Left colon (tissue), 2 donors: ENCODE measurements around the gene FLT4. TPM values are rescaled to one million over a fixed set of nuclear protein-coding genes. Genes with fewer than 3 reads are reported as not detected.

Experiments used
- ATAC-seq: fragments of 200-7000 bp; cut with Tn5 transposase; one replicate; pipeline ENCODE4 v1.9.1; 2020; ENCODE audit warnings: mild to moderate bottlenecking, moderate library complexity
- DNase-seq, 2 donors: peaks; one replicate each; pipeline ENCODE4 v3.0.0-alpha.2; 2020
- intact Hi-C, 2 donors: fragments of 100-400 bp; cut with DNase I in 1 of 2; cut with micrococcal nuclease in 1 of 2; formaldehyde crosslinking; loops; one replicate each; pipeline versions ENCODE4 v1.11.2 to v1.14.0; 2022; cut with DNase I, micrococcal nuclease
- total RNA-seq, 2 donors: library from RNA; stranded (reverse); fragmentation: NEBNext Ultra II Directional; extraction: Animal tissue kit (Norgen Biotek cat#: 25700); gene quantifications; one replicate each; pipeline ENCODE4 v1.2.1, GENCODE V29; 2021
- donor health status: DM: no; HTN: no; CAD: no.
- donor health status: DM: yes; HTN: yes; CAD: no.

Gene FLT4
- total RNA-seq, 2 donors from 2014 or later = 3.8 to 4.7 TPM

GRCh38 chr5:180645274-180646204 is 3.9 kb downstream of the FLT4 start:
- intact Hi-C loops = no loop called here
- DNase-seq = no peak
- no peak for ATAC-seq

GRCh38 chr5:180644825-180645273 is 4.6 kb downstream of the FLT4 start:
- DNase-seq = no peak
- intact Hi-C loops = no loop called here
- ATAC-seq = no peak

GRCh38 chr5:180644129-180644824 is 5.1 kb downstream of the FLT4 start:
- intact Hi-C loops = no loop called here
- DNase-seq = no peak
- ATAC-seq = no peak

- ATAC-seq (no peak), DNase-seq (no peak)
- intact Hi-C loops = no loop called here
Measured at GRCh38 chr5:180643191-180643851, 6.1 kb downstream of the FLT4 start.

GRCh38 chr5:180642779-180643178 is 6.6 kb downstream of the FLT4 start:
- DNase-seq (no peak), ATAC-seq (no peak)
- intact Hi-C loops = no loop called here

GRCh38 chr5:180642181-180642775 is 7.1 kb downstream of the FLT4 start:
- intact Hi-C loops = no loop called here
- ATAC-seq (no peak), DNase-seq (no peak)

GRCh38 chr5:180641566-180641900 is 7.9 kb downstream of the FLT4 start:
- no peak for DNase-seq
- no peak for ATAC-seq
- intact Hi-C loops = no loop called here

- no peak for DNase-seq
- no peak for ATAC-seq
- intact Hi-C loops = no loop called here
Measured at GRCh38 chr5:180640861-180641565, 8.4 kb downstream of the FLT4 start.

GRCh38 chr5:180640611-180640860 is 8.9 kb downstream of the FLT4 start:
- DNase-seq = peak in 1 of 2 donors; percentile 18
- intact Hi-C loops = no loop called here
- ATAC-seq = no peak

- intact Hi-C loops = no loop called here
- ATAC-seq (no peak), DNase-seq (peak in 1 of 2 donors; percentile 26)
Measured at GRCh38 chr5:180639741-180640610, 9.4 kb downstream of the FLT4 start.

- intact Hi-C loops = no loop called here
- ATAC-seq (no peak), DNase-seq (no peak)
Measured at GRCh38 chr5:180639287-180639686, 10.1 kb downstream of the FLT4 start.

- intact Hi-C loops = no loop called here
- DNase-seq = peak in 1 of 2 donors; percentile 15
- no peak for ATAC-seq
Measured at GRCh38 chr5:180637962-180638680, 11.3 kb downstream of the FLT4 start.

- intact Hi-C loops = no loop called here
- ATAC-seq (no peak), DNase-seq (peak in 1 of 2 donors; percentile 16)
Measured at GRCh38 chr5:180636403-180637075, 12.9 kb downstream of the FLT4 start.

GRCh38 chr5:180636016-180636402 is 13.4 kb downstream of the FLT4 start:
- DNase-seq (no peak), ATAC-seq (no peak)
- intact Hi-C loops = no loop called here

GRCh38 chr5:180633283-180634177 is 15.9 kb downstream of the FLT4 start:
- ATAC-seq (no peak), DNase-seq (no peak)
- intact Hi-C loops = no loop called here

GRCh38 chr5:180632768-180633167 is 16.6 kb downstream of the FLT4 start:
- DNase-seq (no peak), ATAC-seq (no peak)
- intact Hi-C loops = no loop called here
